Heart left ventricle (tissue), 16 donors: ENCODE data around the gene HPS5. TPM values are rescaled to one million over a fixed set of nuclear protein-coding genes. Genes with fewer than 3 reads are reported as not detected.

Experiments used
- ATAC-seq, 4 donors: fragments of 200-7000 bp; cut with Tn5 transposase; one replicate each; pipeline ENCODE4 v1.9.1; 2020 to 2022; ENCODE audit warnings: moderate library complexity in 4 of 4, mild to moderate bottlenecking in 3 of 4, moderate number of reproducible peaks in 1 of 4
- DNase-seq, 5 donors: peaks; one replicate each; pipeline ENCODE4 v3.0.0-alpha.2; 2020
- H3K27ac ChIP-seq, 12 donors: fragments of 200-600 bp; sonication (generic) in 4 of 12; one replicate each; pipeline versions ENCODE4 v1.5.0 to v1.8.0; 2016 to 2022; ENCODE audit warnings: mild to moderate bottlenecking in 2 of 12
- H3K27me3 ChIP-seq, 9 donors: fragments of 200-600 bp; sonication (generic) in 2 of 9; one replicate each; pipeline versions ENCODE4 v1.5.1 to v1.8.0; 2016 to 2022; ENCODE audit warnings: mild to moderate bottlenecking in 3 of 9
- H3K36me3 ChIP-seq, 9 donors: fragments of 200-600 bp; sonication (generic) in 2 of 9; one replicate each; pipeline versions ENCODE4 v1.5.0 to v1.8.0; 2018 to 2022; ENCODE audit warnings: mild to moderate bottlenecking in 2 of 9
- H3K4me1 ChIP-seq, 12 donors: fragments of 200-600 bp; sonication (generic) in 4 of 12; one replicate each; pipeline versions ENCODE4 v1.5.0 to v1.8.0; 2016 to 2022; ENCODE audit warnings: mild to moderate bottlenecking in 3 of 12
- H3K4me3 ChIP-seq, 12 donors: fragments of 200-600 bp; sonication (generic) in 4 of 12; one replicate each; pipeline versions ENCODE4 v1.5.0 to v1.8.0; 2017 to 2022; ENCODE audit warnings: mild to moderate bottlenecking in 9 of 12, moderate library complexity in 4 of 12
- H3K9me3 ChIP-seq, 12 donors: fragments of 200-600 bp; sonication (generic) in 4 of 12; one replicate each; pipeline versions ENCODE4 v1.5.0 to v1.8.0; 2016 to 2022; ENCODE audit warnings: mild to moderate bottlenecking in 1 of 12
- POLR2A ChIP-seq, 2 donors: fragments of 450-650 bp; IDR thresholded peaks; one replicate each; pipeline ENCODE4 v1.6.1; 2017; ENCODE audit warnings: antibody characterized with exemption in 2 of 2, mild to moderate bottlenecking in 2 of 2, moderate library complexity in 2 of 2
- WGBS, 4 donors: extraction: QIAGEN DNeasy Blood & Tissue Kit in 2 of 4; methylation state at CpG; one replicate each; pipeline versions ENCODE4 v1.1.5 to v1.1.7; 2013 to 2018; 5-methylcytosine and 5-hydroxymethylcytosine counted together
- intact Hi-C, 10 donors: fragments of 100-400 bp; cut with DNase I; formaldehyde crosslinking; loops; one replicate each; pipeline versions ENCODE4 v1.11.1 to v1.14.2; 2022
- polyA plus RNA-seq, 2 donors: library from polyadenylated mRNA; stranded (reverse); fragments of 200-250 nt; gene quantifications; one replicate each; pipeline ENCODE4 v1.2.3, GENCODE V29; 2013
- total RNA-seq, 9 donors: library from RNA; depleted of rRNA in 2 of 9; stranded (reverse); fragments of >200 nt in 2 of 9; fragmentation: NEBNext Ultra II Directional in 3 of 9; extraction: Animal tissue kit (Norgen Biotek cat#: 25700) in 3 of 9; gene quantifications; one replicate each; pipeline versions ENCODE4 v1.1.0 to v1.2.4, GENCODE V29; 2016 to 2023
- TF ChIP-seq, protein P1 (sequence below), 12 donors: fragments of 200-600 bp; sonication (generic) in 4 of 12; IDR thresholded peaks; one replicate each; pipeline versions ENCODE4 v1.5.0 to v1.8.0; 2018 to 2022; ENCODE audit warnings: antibody characterized with exemption in 12 of 12, mild to moderate bottlenecking in 5 of 12
- donor health status: ischemic (EF 13 %, LVEDD 7.1; RV severe dilation, severe dysfunction).
- donor health status: healthy with polysubstance abuse.
- donor health status: DM: no; HTN: yes; CAD: no.
- donor health status: DM: no; HTN: no; CAD: no.
- donor health status: ischemic (EF 25% LVEDD 6.9; RV normal size, moderate dysfunction).
- donor health status: ischemic (EF 25% LVEDD 5.7; RV mildly dilated, moderate dysfunction).
- donor health status: healthy.
- donor health status: DM: yes; HTN: yes; CAD: no.
- donor health status: ischemic (EF 35%, LVEDD 5.7; RV mildly dilated, moderate dysfunction).
- donor health status: nonischemic (EF 11% LVEDD 7.7; RV severe dilation, severe dysfunction).
- donor health status: DM: yes; HTN: yes; CAD: no.
- donor health status: PGD.
- donor health status: ischemic (EF 29% LVEDD 5.4; RV normal size, mild dysfunction).
- donor health status: nonischemic (EF 23%, LVEDD 6.1; RV moderate dilation, normal function).

The HPS5 gene
- total and polyA plus RNA-seq, 11 donors = 6.1 to 19.3 (median 11.9) TPM

DNA sequence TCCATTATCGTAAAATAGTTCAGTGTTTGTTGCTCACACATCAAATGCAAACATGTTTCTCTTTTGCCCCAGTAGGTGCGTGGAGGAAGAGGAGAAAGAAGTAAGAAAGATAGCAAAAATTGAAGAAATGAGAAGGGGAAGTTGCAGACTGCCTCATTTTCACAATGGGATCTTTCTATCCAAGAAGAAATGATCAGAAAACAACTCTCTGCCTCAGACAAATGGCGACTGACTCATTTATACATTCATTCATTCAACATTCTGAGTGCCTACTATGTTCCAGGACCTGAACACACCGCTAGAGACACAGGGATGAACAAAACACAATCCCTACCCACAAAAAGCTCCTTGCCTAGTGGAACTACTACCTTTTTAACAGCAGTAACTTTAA lies 367 bp downstream of the HPS5 start:
- peak overlapping the region; percentile 85 to 100 (median 95) for H3K27ac ChIP-seq
- DNase-seq (no peak), ATAC-seq (no peak)
- H3K9me3 ChIP-seq = no peaks in the 10 kb centered on the region
- peak overlapping the region; percentile 52 to 93 (median 82) for H3K4me3 ChIP-seq
- WGBS, 4 donors = 4 to 5% (median 5%) methylated on average over 4 of the region's 4 CpGs
- TF ChIP-seq, protein P1, sequence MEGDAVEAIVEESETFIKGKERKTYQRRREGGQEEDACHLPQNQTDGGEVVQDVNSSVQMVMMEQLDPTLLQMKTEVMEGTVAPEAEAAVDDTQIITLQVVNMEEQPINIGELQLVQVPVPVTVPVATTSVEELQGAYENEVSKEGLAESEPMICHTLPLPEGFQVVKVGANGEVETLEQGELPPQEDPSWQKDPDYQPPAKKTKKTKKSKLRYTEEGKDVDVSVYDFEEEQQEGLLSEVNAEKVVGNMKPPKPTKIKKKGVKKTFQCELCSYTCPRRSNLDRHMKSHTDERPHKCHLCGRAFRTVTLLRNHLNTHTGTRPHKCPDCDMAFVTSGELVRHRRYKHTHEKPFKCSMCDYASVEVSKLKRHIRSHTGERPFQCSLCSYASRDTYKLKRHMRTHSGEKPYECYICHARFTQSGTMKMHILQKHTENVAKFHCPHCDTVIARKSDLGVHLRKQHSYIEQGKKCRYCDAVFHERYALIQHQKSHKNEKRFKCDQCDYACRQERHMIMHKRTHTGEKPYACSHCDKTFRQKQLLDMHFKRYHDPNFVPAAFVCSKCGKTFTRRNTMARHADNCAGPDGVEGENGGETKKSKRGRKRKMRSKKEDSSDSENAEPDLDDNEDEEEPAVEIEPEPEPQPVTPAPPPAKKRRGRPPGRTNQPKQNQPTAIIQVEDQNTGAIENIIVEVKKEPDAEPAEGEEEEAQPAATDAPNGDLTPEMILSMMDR (IDR thresholded peaks at IDR 0.05) = no peak
- no peak for TF ChIP-seq POLR2A (IDR thresholded peaks at IDR 0.05)
- intact Hi-C loops = loop anchor here in 9 of 10 donors (5.0 to 10.0 kb wide), 8 partner anchors 61 to 376 kb away; partner anchors contain the start of genes TSG101 (in 5 of the 9), SPTY2D1 (in 3 of the 9), LDHA (in 1 of the 9) and TMEM86A (in 1 of the 9)
- H3K27me3 ChIP-seq = no peaks in the 10 kb centered on the region
- H3K4me1 ChIP-seq = peaks cover 0 to 53% (median 35%) of the 10 kb centered on the region in 12 donors
- peaks cover 0 to 28% (median 14%) of the 10 kb centered on the region in 9 donors for H3K36me3 ChIP-seq

DNA sequence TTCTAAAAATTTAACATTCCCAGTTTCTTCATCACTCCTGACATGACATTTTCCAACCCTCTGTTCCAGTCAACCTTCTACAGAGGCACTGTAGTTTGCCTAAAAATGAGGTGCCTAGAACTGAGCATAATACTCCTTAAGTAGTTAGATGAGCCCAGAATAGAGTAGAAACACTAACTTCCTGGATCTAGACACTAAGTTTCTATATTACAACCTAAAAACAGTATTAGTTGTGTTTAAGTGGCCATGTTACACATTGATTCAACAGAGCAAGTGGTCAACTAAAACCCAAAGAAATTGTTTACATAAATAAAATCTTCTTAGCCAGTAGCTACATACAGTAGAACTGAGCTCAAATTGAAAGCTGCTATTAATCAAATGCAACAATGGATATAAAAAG lies 1.3 kb downstream of the HPS5 start:
- no peak for TF ChIP-seq POLR2A (IDR thresholded peaks at IDR 0.05)
- TF ChIP-seq, protein P1 (IDR thresholded peaks at IDR 0.05) = no peak
- Histone ChIP-seq H3K27me3 (no peaks in the 10 kb centered on the region), H3K9me3 (no peaks in the 10 kb centered on the region), H3K27ac (peak overlapping the region in 1 of 12 donors; percentile 97), H3K4me3 (peak overlapping the region in 3 of 12 donors; percentile 78 to 93 (median 92)), H3K4me1 (peaks cover 0 to 53% (median 35%) of the 10 kb centered on the region in 12 donors), H3K36me3 (peaks cover 0 to 22% (median 8%) of the 10 kb centered on the region in 9 donors)
- DNase-seq (no peak), ATAC-seq (no peak)
- intact Hi-C loops = loop anchor here in 9 of 10 donors (5.0 to 10.0 kb wide), 8 partner anchors 62 to 377 kb away; partner anchors contain the start of genes TSG101 (in 5 of the 9), SPTY2D1 (in 3 of the 9), LDHA (in 1 of the 9) and TMEM86A (in 1 of the 9)

DNA sequence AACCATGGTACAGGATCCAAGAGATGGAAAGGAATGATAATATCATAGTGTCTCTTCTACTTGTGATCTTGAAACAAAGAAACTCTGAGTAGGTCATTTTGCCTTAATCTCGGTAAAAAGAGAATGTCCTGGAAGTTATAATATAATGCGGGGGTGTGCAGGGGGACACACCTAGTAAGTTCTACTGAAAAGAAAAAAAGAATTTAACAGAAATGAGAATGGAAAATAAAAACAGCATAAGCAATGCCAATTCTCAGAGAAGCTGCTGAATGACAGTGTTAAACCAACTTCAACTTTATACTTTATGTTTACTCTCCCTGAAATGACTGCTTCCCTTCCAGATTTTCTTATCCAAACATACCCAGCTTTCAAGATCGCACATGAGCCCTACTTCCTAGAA lies 2.0 kb downstream of the HPS5 start:
- DNase-seq (no peak), ATAC-seq (no peak)
- H3K9me3 ChIP-seq = no peaks in the 10 kb centered on the region
- H3K4me1 ChIP-seq = peaks cover 0 to 53% (median 33%) of the 10 kb centered on the region in 12 donors
- no peak for TF ChIP-seq POLR2A (IDR thresholded peaks at IDR 0.05)
- peak overlapping the region in 1 of 12 donors; percentile 93 for H3K4me3 ChIP-seq
- intact Hi-C loops = loop anchor here in 9 of 10 donors (5.0 to 10.0 kb wide), 8 partner anchors 62 to 377 kb away; partner anchors contain the start of genes TSG101 (in 5 of the 9), SPTY2D1 (in 4 of the 9), LDHA (in 1 of the 9) and TMEM86A (in 1 of the 9)
- H3K27ac ChIP-seq = no peak overlapping the region
- no peaks in the 10 kb centered on the region for H3K27me3 ChIP-seq
- H3K36me3 ChIP-seq = peaks cover 0 to 15% (median 3%) of the 10 kb centered on the region in 9 donors
- WGBS, 4 donors = 85 to 96% (median 94%) methylated on average over 3 of the region's 3 CpGs

DNA sequence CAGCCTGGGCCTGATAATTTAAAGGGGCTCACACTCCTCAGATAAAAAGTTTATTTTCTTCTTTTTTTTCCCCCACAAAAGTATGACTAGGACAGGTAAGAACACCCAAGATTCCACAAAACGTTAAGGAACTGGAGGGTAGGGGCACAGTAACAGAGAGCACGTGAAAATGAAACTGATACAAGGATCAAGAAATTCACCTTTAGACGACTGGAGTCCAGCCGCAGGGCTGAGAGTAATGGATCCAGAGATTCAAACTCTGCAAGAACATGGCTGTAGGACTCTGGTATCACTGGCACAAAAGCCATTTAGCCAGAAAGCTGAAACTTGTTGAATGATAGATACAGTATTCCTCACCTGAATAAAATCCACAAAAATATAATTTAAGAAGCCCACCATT lies 4.4 kb downstream of the HPS5 start:
- peaks cover 0 to 51% (median 13%) of the 10 kb centered on the region in 12 donors for H3K4me1 ChIP-seq
- no peak for DNase-seq
- no peak for TF ChIP-seq POLR2A (IDR thresholded peaks at IDR 0.05)
- TF ChIP-seq, protein P1 (IDR thresholded peaks at IDR 0.05) = no peak
- WGBS, 4 donors = 95 to 97% (median 96%) methylated on average over 4 of the region's 4 CpGs
- H3K27me3 ChIP-seq = no peaks in the 10 kb centered on the region
- no peak overlapping the region for H3K4me3 ChIP-seq
- H3K36me3 ChIP-seq = peaks cover 0 to 10% (median 3%) of the 10 kb centered on the region in 9 donors
- intact Hi-C loops = loop anchor here in 1 of 10 donors (10.0 kb wide), 1 partner anchor 317 kb away; the partner anchor contains the start of gene SPTY2D1
- H3K27ac ChIP-seq = no peak overlapping the region
- ATAC-seq = no peak
- no peaks in the 10 kb centered on the region for H3K9me3 ChIP-seq
